Upper lobe of left lung (tissue), 6 donors: Measurements from ENCODE around the gene RAB8B. TPM values are rescaled to one million over a fixed set of nuclear protein-coding genes. Genes with fewer than 3 reads are reported as not detected.

ENCODE experiments used
- ATAC-seq, 2 donors: fragments of 200-7000 bp; cut with Tn5 transposase; one replicate each; pipeline ENCODE4 v1.9.1; 2022; ENCODE audit warnings: mild to moderate bottlenecking in 2 of 2, moderate library complexity in 2 of 2; ENCODE audit not compliant: low FRiP score in 2 of 2
- DNase-seq, 2 donors: peaks; one replicate each; pipeline ENCODE4 v3.0.0-alpha.2; 2019 to 2020
- H3K27ac ChIP-seq, 4 donors: fragments of 200-600 bp; sonication (generic); one replicate each; pipeline ENCODE4 v1.5.1; 2016 to 2019
- H3K27me3 ChIP-seq, 4 donors: fragments of 200-600 bp; sonication (generic); one replicate each; pipeline ENCODE4 v1.5.1; 2017 to 2019
- H3K36me3 ChIP-seq, 4 donors: fragments of 200-600 bp; sonication (generic); one replicate each; pipeline ENCODE4 v1.5.1; 2016 to 2019
- H3K4me1 ChIP-seq, 4 donors: fragments of 200-600 bp; sonication (generic); one replicate each; pipeline ENCODE4 v1.5.1; 2018 to 2019
- H3K4me3 ChIP-seq, 4 donors: fragments of 200-600 bp; sonication (generic); one replicate each; pipeline ENCODE4 v1.5.1; 2017 to 2019; ENCODE audit warnings: mild to moderate bottlenecking in 2 of 4, moderate library complexity in 1 of 4
- H3K9me3 ChIP-seq, 4 donors: fragments of 200-600 bp; sonication (generic); one replicate each; pipeline ENCODE4 v1.5.1; 2018 to 2019
- EP300 ChIP-seq, 4 donors: sonication (generic); formaldehyde crosslinking; IDR thresholded peaks; one replicate each; pipeline ENCODE4 v1.5.1; 2017; ENCODE audit warnings: antibody characterized with exemption in 4 of 4, control low read depth in 2 of 4
- POLR2A ChIP-seq, 4 donors: fragments of 450-650 bp; IDR thresholded peaks; one replicate each; pipeline ENCODE4 v1.5.1; 2016 to 2017; ENCODE audit warnings: antibody characterized with exemption in 4 of 4, mild to moderate bottlenecking in 2 of 4
- POLR2AphosphoS5 ChIP-seq, 2 donors: sonication (generic); formaldehyde crosslinking; IDR thresholded peaks; one replicate each; pipeline ENCODE4 v1.5.1; 2017; ENCODE audit warnings: antibody characterized with exemption in 2 of 2
- WGBS, 2 donors: methylation state at CpG; one replicate each; pipeline ENCODE4 v1.1.5; 2017 to 2018; 5-methylcytosine and 5-hydroxymethylcytosine counted together
- total RNA-seq, 6 donors: library from RNA; depleted of rRNA in 4 of 6; stranded (reverse); fragments of >200 nt in 4 of 6; gene quantifications; one replicate each; pipeline versions ENCODE4 v1.1.0 to v1.2.1, GENCODE V29; 2016 to 2021
- TF ChIP-seq, protein P1 (sequence below), 6 experiments: fragments of 450-650 bp in 4 of 6; fragments of 200-600 bp in 2 of 6; sonication (generic) in 2 of 6; IDR thresholded peaks; one replicate each; pipeline ENCODE4 v1.5.1; 2016 to 2019; ENCODE audit warnings: antibody characterized with exemption in 6 of 6
- donor health status: DM: no; HTN: no; CAD: no; lungs with moderate emphysema.
- donor health status: DM: no; HTN: yes; CAD: no; lungs with severe emphysema.

Gene RAB8B
- 10 to 100 TPM; 10.2 to 54.8 (median 39.2) TPM for total RNA-seq

DNA sequence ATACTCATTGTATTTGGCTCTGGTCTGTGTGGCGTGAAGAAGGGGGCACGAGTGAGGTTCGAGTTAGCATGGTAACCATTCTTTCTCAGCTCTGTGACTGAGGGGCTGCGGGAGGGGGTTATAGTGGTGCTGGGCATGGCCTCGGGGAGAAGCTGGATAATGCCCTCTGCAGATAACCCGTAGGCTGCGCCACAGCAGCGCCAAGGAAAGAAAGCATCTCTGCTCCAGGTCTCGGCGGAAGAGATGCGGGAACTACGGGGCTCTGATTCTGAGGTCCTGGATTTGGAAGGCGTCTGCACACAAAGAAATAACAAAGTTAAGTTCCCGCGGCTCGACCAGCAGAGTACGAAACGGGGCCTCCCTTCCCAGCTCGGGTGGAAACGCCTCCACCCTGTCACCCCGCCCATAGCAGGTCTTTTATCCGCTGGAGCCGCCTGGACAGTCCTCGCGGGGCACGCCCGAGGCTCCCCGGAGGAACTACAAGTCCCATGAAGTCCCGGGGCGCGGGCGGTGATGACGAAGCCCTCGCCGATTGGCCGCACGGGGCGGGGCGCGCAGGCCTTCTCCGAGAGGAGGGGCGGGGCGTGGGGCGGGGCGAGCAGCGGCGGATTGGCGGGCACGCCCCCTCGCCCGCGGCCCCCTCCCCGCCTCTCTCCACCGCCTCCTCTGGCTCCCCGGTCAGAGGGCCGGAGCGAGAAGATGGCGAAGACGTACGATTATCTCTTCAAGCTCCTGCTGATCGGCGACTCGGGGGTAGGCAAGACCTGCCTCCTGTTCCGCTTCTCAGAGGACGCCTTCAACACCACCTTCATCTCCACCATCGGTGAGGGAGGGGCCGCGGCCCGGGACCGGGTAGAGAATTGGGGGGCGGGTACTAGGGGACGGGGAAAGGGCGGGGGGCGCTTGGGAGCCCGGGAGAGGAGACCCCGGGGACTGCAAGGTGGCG, at the start of gene RAB8B:
Gene RAB8B, plus strand, starts transcription at position 681 of the 946 bp plus-strand sequence. Its CDS starts 19 bp downstream, at position 700.
- H3K4me1 ChIP-seq, result peaks cover 30 to 45% (median 39%) of the 10 kb centered on the region in 4 donors
- H3K36me3 ChIP-seq, result no peaks in the 10 kb centered on the region
- H3K4me3 ChIP-seq, result peak within 1 kb of the TSS; percentile 80 to 95 (median 87)
- H3K9me3 ChIP-seq, result no peaks in the 10 kb centered on the region
- ATAC-seq (peak; percentile 99), DNase-seq (peak; percentile 99 to 100)
- 1% methylated on average over 36 to 57 of the region's 77 CpGs for WGBS, 2 donors
- H3K27ac ChIP-seq, result peak within 1 kb of the TSS; percentile 87 to 98 (median 96)
- no peaks in the 10 kb centered on the region for H3K27me3 ChIP-seq
- TF ChIP-seq, protein P1, sequence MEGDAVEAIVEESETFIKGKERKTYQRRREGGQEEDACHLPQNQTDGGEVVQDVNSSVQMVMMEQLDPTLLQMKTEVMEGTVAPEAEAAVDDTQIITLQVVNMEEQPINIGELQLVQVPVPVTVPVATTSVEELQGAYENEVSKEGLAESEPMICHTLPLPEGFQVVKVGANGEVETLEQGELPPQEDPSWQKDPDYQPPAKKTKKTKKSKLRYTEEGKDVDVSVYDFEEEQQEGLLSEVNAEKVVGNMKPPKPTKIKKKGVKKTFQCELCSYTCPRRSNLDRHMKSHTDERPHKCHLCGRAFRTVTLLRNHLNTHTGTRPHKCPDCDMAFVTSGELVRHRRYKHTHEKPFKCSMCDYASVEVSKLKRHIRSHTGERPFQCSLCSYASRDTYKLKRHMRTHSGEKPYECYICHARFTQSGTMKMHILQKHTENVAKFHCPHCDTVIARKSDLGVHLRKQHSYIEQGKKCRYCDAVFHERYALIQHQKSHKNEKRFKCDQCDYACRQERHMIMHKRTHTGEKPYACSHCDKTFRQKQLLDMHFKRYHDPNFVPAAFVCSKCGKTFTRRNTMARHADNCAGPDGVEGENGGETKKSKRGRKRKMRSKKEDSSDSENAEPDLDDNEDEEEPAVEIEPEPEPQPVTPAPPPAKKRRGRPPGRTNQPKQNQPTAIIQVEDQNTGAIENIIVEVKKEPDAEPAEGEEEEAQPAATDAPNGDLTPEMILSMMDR (IDR thresholded peaks at IDR 0.05), result peak in 3 of 6 experiments; percentile 4 to 24 (median 12)
- TF ChIP-seq EP300 (IDR thresholded peaks at IDR 0.05), result no peak
- TF ChIP-seq POLR2A (IDR thresholded peaks at IDR 0.05), result peak in 3 of 4 donors; percentile 6 to 86 (median 46)
- peak; percentile 77 to 97 for TF ChIP-seq POLR2AphosphoS5 (IDR thresholded peaks at IDR 0.05)

DNA sequence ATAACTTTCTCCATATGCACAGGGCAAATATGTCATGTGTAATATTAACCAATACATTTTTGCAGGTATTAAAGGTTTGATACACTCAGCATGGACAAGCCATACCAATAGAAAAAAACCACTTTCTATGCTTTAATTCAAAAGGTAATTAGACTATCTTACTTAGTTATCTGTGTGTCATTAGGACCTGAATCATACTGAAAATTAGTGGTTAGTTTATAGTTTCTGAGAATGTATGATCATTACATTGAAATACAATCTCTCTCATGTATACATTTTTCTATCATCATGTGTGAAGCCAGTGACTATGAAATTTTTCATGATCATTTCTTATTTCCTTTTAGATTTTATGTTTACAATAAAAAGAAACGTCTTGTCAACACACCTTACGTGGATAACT, 48.5 kb upstream of the RAB8B start:
- no peak for TF ChIP-seq POLR2A (IDR thresholded peaks at IDR 0.05)
- TF ChIP-seq POLR2AphosphoS5 (IDR thresholded peaks at IDR 0.05), result no peak
- TF ChIP-seq, protein P1 (IDR thresholded peaks at IDR 0.05), result no peak
- TF ChIP-seq EP300 (IDR thresholded peaks at IDR 0.05), result no peak
- Histone ChIP-seq H3K9me3 (no peaks in the 10 kb centered on the region), H3K36me3 (peaks cover 0 to 13% (median 0%) of the 10 kb centered on the region in 4 donors), H3K27ac (no peak overlapping the region), H3K4me3 (no peak overlapping the region), H3K27me3 (no peaks in the 10 kb centered on the region), H3K4me1 (peaks cover 0 to 2% (median 0%) of the 10 kb centered on the region in 4 donors)
- 86 to 94% methylated on average over 2 of the region's 2 CpGs for WGBS, 2 donors
- no peak for DNase-seq
- ATAC-seq, result no peak

DNA sequence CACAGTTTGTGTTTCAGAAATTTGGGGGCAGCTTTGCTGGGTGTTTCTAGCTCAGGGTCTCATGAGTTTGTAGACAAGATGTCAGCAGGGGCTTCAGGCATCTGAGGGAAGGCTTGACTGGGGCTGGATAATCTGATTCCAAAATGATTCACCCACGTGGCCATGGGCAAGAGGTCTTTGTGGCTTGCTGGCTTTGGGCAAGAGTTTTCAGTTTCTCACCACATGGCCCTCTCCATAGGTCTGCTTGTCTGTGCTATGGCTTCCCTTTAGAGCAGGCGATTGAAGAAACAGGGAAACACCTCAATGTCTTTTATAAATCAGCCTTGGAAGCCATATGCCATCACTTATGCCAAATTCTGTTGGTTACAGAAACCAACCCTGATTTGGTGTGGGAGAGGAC, 44.0 kb upstream of the RAB8B start:
- no peaks in the 10 kb centered on the region for H3K9me3 ChIP-seq
- DNase-seq, result no peak
- no peak for ATAC-seq
- TF ChIP-seq POLR2AphosphoS5 (IDR thresholded peaks at IDR 0.05), result no peak
- TF ChIP-seq EP300 (IDR thresholded peaks at IDR 0.05), result no peak
- TF ChIP-seq, protein P1 (IDR thresholded peaks at IDR 0.05), result no peak
- no peak for TF ChIP-seq POLR2A (IDR thresholded peaks at IDR 0.05)
- H3K4me1 ChIP-seq, result peaks cover 0 to 4% (median 2%) of the 10 kb centered on the region in 4 donors
- peaks cover 0 to 42% (median 0%) of the 10 kb centered on the region in 4 donors for H3K36me3 ChIP-seq
- no peak overlapping the region for H3K27ac ChIP-seq
- H3K4me3 ChIP-seq, result no peak overlapping the region
- H3K27me3 ChIP-seq, result no peaks in the 10 kb centered on the region
- WGBS, 2 donors, result 94 to 100% methylated on average over 2 of the region's 2 CpGs

DNA sequence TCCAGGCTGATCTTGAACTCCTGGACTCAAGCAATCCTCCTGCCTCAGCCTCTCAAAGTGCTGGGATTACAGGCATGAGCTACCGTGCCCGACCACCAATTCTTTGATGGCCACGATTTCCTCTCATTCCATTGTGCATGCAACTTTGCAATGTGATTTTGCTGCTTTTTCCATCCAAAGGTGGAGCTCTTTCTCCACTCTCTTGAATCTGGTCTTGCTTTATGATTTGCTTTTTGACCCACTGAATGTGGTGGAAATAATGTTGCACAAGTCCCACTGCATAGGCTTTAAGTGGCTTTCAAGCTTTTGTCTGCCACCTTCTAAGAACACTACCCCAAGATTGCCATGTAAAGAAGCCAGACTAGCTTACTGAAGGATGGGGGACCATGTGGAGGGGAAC, 42.7 kb upstream of the RAB8B start:
- 64 to 73% methylated on average over 3 of the region's 3 CpGs for WGBS, 2 donors
- no peak overlapping the region for H3K27ac ChIP-seq
- H3K4me3 ChIP-seq, result no peak overlapping the region
- DNase-seq (no peak), ATAC-seq (no peak)
- H3K4me1 ChIP-seq, result peaks cover 0 to 8% (median 4%) of the 10 kb centered on the region in 4 donors
- TF ChIP-seq, protein P1 (IDR thresholded peaks at IDR 0.05), result peak in 1 of 6 experiments; percentile 11
- TF ChIP-seq EP300 (IDR thresholded peaks at IDR 0.05), result no peak
- H3K9me3 ChIP-seq, result no peaks in the 10 kb centered on the region
- peaks cover 0 to 37% (median 0%) of the 10 kb centered on the region in 4 donors for H3K36me3 ChIP-seq
- H3K27me3 ChIP-seq, result no peaks in the 10 kb centered on the region
